Stimulated activated CD8-positive, alpha-beta memory T cell treated with anti-CD3 and anti-CD28 coated beads, Interleukin-15, amount 100 ng/mL, for 48 hours (primary cell): ENCODE measurements around the gene PPFIBP1.

Experiments used
- DNase-seq, 2 donors: peaks; one replicate each; pipeline ENCODE4 v3.0.0-alpha.2; 2020; ENCODE audit warnings: low read depth in 2 of 2

The PPFIBP1 gene

DNA sequence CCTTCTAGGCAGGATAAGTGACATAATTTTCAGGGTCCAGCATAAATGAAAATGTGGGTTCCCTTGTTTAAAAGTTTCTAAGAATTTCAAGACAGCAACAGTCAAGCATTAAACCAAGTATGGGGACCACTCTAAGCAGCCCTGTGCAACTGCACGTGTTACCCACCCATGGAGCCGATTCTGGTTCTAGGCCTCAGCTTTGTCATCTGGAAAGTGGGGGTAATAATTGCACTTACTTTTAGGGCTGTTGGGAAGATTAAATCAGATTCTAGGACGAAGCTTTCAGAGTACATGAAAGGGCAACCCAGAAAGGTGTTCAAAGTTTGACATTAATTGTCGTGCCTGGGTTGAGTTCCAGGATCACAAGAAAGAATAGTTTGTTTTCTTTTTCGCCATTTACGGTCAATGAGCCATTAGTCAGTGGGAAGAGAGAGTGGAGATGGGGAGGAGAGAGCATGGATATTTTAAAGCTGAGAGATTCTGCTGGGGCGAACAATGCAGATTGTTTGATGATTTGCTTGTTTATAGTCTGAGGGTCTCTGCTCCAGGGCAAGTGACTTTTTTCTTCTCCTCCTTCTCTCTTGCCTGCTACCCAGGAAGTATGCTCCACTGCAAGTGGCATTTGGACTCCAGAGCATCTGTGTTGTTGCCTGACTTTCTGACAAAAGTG, 10.7 kb upstream of the PPFIBP1 start:
- DNase-seq = no peak

DNA sequence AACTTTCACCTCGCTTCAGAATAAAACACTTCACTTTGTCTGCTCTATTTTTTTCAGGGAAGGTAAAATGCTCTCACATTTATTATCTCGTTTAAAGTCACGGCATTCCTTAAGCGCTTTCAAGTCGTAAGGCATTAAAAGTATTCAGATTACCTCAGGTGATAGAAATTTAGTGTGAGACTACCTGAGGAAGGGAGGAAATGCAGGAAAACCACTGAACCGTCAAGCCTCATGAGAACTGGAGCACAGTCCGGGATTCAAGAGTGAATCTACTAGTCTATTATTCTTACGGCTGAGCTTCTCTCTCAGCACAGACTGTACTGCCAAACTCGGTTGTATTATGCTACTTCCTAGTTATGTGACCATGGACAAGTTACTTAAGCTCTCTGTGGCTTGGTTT, 8.3 kb upstream of the PPFIBP1 start:
- DNase-seq = no peak

DNA sequence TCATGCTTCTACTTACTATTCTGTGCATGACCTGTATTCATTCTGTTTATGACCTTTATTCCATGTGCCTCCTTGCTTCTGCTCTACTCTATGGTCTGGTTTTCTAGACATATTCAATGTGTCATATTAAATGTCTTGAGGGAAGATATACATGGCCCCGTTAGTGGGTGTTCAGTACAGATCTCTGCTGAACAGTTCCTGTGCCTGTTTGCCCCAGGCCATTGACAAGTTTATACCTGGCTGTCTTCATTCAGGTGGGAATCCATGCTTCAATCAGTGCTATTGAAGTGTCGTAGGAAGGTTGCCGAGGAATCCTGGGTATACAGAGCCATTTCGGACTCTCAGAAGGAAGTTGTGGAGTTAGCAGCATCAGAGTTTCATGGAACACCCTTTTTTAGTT, 7.4 kb upstream of the PPFIBP1 start:
- DNase-seq = no peak

DNA sequence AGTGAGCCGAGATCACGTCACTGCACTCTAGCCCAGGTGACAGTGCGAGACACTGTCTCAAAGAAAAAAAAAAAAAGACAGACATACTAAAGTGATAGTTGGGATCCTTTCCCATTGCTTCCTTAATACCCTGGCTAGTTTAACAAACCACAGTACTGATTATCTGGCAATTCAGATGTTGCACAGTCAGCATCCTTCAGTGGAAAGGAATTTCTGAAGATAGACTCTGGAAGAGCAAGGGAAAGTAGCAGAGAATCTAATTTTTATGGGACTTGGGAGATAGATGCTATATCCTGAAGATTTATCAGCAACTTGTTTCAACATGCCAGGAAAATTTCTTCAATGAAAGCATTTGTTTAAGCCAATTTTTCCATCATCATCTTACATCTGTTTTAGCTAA, 6.5 kb upstream of the PPFIBP1 start:
- no peak for DNase-seq

DNA sequence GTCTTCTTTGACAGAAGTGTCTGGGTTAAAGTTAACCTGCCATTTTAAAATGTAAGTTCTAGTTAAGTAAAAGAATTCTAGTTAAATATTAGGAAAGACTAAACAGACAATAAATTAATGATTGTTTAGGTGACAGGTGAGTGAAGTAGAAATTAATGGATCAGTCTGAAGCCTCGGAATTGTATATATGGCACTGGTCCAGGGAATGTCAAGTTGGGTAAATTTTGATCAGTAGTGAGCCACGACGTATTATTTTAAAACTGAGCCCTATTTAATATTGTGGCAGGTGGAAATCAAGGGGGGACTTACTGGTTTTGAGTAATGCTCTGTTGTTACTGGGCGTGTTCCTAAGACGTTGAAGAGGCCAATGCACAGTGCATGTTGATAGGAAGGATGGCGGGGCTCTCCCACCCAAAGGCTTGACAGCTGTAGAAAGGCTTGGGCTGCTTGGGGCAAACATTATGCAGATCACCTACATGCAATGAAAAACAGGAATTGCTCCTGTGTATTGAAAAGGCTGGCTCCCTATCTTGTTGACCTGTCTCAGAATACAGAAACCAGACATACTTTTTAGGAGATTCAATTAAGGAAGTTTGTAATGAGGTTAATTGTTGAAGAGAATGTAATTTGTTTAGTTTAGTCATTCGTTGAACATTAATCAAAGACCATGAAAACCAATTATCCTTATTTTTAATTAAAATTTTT, 5.9 kb upstream of the PPFIBP1 start:
- no peak for DNase-seq

DNA sequence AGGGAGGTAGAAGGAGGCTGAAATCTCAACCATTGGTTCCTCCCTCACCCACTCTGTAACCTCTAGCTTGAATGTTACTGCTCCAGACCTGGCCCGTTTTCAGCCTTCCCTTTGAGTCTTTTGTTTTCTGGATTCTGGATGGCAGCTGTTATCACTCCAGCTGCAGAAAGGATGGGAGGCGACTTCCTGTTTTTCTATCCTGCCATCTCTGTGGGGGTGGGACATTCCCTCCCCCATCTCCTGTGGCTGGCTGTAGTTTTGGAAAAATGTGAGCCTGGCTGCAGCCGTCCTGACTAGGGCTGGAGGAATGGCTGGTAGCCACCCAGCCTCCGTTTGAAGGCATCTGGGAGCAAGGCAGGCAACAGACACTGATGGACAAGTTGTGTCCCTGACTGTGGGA, 2.9 kb upstream of the PPFIBP1 start:
- DNase-seq = no peak

DNA sequence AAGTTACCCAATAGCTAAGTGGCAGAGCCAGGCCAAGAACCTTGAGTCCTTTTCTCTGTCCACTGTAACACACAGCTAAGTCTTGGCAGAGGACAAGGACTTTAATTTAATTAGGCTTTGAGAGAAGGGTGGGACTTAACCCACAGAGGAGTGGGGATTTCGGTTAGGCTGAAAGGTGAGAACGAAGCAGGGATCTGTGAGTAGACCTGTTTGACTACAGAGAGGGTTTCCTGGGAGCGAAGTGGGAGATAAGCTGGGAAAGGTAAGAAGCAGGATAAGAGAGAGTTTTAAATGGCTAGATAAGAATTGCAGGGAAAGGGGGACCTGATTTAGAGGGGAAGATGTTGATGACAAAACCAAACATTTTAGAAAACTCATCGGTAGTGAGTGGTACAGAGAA, 2.0 kb upstream of the PPFIBP1 start:
- DNase-seq = no peak

DNA sequence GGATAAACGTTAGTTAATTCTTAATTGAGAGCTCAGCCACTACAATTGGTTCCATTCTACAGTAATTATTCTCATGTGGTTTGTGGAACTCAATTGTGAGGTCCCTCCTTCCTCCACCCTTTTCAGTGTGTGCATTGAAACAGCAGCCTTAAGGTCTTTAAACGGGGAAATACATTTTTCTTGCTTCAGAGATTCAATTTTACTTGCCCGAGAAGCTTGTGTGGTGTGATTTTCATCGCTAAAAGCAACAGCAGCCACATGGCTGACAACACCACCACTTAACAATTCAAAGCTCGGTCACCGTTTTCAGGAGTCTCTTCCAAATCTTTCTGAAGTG, 733 bp upstream of the PPFIBP1 start:
- DNase-seq = no peak

DNA sequence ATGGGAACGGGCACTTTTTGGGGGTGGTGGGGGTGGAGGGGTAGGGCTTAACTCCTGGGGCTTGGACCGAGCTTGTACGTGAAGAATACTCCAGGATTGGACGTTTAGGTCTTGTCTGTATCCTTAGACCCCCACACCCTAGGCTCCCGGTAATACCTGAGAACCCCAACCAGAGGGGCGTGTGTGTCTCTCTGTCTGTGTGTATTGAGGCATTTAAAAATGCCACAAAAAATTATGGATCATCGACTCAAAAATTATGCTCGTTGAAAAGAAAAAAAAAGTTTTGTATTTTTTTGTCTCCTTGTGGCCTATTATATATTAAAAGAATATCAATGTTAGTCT, 459 bp downstream of the PPFIBP1 start:
- DNase-seq = no peak

DNA sequence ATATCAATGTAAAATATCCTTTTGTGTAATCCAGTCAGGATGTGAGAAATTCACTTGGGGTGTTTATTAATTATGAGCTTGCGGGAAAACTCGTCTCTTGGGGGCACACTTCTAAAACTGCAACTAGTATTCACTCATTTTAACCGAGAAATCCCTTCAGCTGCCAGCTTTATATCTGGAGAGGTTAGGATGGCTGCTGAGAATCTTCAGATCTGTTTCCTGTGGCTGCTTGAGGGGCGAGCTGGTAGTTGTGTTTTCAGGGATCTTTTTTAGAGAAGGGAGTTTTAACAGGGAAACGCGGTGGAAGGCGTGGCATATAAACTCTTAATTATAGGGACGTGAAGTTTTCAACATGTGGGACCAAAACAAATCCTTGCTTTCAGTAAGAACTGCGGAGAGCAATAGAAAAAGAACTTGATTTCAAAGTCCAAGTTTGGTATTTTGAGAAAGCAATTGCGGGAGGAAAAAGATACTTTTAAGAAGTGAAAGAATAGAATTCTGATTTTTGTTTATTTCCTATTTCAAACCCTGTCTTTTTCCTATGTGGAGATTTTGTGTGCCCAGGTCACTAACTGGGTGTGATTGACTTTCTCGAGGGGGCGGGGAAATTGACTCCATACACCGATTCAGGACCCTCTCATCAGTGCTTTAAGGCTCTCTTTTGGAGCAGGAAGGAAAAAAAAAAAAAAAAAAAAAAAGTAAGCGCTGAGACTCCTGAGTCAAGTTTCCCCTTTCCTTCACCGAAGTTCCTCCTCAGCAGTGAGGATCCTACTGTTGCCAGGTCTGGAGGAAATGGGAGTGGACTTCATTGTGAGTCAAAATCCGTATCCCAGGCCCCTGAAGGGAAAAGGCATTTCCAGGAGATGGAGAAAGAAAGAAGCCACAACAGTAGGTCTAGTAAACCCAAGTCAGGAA, 1.1 kb downstream of the PPFIBP1 start:
- no peak for DNase-seq

DNA sequence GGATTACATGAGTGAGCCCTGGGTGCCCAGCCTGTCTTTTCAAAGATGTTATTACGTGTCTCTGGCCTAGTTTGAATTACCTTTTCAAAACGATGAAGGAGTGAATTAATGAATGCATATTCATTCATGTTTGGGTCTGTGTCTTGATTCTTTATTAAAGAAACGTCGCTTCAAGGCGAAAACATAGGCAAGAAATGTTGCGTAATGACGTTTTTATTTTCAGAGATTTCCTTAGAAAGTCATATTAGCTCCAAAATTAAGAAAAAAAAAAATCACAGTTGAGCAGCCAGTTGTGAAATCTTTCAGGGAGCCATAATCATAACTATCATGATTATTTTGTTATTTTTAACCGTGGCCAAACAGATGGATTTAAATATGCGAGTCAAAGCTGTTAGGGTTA, 3.5 kb downstream of the PPFIBP1 start:
- no peak for DNase-seq

DNA sequence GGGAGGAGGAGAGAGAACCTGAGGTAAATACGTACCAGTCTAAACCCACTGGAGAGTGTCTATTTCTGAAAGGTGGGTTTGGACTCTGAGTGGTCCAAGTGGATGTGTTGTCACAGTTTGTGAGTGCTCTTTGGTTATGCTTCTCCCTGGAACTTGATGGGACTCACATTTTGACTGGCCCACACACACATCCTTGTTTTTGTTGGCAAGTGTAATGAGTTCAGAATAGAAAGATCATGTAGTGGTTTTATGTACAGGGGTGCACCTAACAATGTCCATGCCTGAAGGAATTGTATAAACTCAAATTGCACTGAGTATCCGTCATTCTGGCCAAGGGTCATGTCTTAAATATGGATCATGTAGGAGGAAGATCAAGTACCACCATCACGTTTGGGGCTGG, 4.8 kb downstream of the PPFIBP1 start:
- DNase-seq = no peak

DNA sequence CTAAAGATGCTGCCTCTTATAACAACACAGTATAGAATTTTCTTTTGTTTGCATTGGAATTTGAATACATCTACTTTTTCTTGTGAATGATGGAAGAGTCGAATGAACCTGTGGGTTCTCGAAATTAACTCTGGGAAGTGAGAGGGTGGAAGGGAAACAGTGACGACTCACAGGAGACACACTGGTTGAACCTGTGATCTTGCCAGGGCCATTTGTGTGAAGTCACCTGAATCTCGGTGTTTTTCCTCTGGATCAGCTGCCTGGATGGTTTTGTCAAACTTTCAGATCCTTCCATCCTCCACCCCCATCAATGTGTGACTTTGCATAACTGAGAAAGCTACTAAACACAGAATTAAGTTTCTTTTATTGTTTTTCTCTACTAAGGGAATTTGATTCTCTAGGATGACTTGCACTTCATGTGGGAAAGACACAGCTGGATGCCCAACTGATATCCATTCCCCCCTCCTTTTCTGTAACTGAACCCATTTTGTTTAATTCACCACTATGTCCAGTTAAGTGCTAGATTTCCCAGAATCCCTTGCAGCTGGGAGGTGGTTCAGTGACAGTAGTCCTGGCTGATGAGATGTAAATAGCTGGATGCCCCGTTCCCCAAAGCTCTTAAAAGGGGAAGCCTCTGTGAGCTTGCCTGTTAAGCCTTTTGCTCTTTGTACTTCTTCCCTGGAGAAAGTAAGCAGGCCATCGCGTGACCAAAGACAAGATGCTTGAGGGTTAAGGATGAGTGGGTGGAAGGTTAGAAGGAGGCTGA, 6.3 kb downstream of the PPFIBP1 start:
- DNase-seq = no peak

DNA sequence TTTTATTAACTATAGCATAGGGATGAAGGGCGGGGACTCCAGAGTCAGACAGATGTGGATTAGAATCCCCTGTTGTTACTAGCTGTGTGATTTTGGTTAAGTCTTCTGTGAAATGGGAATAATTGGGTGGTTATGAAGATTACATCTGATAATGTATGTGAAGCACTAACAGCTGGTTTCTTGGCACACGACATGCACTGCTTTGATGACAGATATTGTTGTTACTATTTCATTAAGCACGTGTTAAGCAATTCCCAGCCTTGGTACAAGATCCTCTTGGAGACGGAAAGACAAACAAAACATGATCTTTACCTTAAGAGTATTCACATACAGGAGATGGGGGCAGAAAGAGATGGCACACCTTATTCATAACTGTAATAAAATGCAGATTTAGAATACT, 7.9 kb downstream of the PPFIBP1 start:
- no peak for DNase-seq

DNA sequence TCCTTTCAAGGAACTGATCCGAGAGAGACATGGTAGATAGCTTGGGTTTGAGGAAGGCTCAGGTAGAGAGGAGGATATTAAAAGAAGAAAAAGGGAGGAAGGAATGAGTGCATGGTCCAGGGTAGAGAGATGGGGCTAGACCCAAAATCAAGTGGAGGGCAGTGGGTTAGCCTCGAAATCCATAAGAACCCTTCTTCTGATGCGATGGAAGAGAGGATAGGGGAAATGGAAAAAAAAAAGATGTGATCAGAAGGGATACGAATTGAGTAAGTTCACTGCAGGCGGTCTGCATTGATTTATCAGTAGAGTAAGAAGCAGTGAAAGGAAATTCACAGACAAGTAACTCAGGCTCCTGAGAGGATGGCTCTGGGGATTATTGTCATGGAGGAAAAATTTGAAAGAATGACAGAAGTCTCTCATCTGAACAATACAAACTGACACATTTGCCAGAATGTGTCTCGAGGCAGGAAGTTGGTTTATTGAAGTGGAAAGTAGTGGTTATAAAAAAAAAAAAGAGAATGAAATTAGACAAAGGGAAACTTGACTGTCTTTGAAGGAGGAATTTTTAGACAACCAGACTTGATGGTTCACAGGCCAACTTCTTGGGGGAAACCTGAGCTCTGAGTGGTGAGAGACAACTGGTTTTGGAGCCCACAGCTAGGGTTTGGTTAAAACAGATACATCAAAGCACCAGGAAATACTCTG, 10.2 kb downstream of the PPFIBP1 start:
- peak in 1 of 2 donors; percentile 31 for DNase-seq

DNA sequence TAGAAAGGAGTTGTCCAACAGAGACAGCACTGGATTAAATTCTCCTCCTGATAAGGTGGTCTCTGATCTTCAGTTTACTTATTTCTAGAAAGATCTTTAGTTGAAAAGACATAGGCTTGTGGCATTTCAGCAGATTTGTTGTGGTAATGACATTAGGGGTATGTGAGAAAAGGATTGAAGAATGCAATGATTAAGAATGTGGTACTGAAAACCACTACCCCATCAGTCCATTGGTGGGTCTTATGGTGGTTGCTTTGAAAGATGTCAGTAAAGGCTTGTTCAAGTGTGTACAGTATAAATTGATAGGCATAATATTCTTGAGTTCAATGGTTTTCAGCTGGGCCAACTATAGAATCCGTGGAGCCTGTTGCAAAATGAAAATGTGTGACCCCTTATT, 10.8 kb downstream of the PPFIBP1 start:
- no peak for DNase-seq

DNA sequence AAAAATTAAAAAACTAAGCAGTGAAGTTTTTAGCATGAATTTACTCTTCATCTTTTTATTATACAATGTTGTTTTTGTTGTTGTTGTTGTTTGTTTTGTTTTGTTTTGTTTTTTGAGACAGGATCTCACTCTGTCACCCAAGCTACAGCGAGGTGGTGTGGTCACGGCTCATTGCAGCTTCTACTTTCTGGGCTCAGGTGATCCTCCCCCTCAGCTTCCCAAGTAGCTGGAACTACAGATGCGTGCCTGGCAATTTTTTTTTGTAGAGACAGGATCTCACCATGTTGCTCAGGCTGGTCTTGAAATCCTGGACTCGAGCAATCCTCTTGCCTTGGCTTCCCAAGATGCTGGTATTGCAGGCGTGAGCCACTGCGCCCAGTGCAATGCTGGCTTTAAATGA, 11.3 kb downstream of the PPFIBP1 start:
- DNase-seq = no peak

DNA sequence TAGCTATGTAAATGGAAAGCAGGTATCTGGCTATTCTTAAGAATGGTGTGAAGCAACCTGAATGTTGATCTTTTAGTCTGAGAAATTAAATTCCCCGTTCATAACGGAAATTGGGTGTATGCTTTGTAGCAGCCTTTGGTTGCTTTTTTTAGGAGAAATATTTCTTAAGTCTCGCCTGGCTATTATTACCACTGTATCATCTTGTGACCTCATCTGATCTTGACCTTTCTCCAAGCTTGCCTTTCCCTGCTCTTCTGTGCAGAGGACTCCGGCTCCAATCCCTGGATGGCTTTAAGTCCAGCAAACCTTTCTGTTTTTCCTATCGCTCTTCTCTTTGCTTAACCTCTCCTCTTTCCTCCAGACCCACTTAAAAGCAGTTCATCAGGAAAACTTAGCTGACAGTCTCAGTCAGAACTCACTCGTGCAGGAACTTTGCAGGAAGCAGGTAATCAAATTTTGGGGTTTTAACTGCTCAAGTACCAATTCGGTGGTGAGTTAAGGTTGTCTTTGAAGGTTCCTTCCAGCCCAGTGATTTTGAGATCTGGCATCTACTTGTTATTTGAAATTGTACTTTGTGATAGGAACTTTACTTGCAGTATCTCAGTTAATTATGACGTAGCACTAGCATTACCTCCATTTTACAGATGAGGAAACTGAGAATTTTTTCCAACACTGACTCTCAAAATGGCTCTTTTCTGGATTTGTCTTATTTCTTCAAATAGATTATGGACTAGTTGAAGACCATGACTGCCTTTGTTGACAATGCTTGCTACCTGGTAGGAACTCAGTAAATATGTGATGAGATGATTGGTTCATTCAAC, 14.1 kb downstream of the PPFIBP1 start:
- no peak for DNase-seq

DNA sequence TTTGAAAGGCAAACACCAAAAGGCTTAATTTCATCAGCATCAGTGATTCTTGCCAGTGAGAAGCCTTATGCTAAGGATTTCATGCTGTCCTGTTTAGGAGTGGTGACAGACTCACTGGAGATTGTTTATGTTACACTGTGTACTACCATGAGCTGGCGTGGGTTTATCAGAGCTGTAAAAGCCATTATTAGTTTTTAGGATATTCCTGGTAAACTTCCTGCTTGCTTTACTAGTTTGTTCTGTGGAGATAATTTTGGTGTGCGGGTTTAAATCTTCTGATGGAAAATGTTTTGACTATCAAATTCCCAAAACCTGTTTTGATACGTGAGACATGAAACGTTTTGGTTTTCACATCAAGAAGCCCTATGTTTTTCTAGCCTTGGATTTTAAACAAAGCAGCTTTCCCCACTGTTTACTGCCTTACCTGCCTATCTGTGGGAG, 15.2 kb downstream of the PPFIBP1 start:
- DNase-seq = no peak

DNA sequence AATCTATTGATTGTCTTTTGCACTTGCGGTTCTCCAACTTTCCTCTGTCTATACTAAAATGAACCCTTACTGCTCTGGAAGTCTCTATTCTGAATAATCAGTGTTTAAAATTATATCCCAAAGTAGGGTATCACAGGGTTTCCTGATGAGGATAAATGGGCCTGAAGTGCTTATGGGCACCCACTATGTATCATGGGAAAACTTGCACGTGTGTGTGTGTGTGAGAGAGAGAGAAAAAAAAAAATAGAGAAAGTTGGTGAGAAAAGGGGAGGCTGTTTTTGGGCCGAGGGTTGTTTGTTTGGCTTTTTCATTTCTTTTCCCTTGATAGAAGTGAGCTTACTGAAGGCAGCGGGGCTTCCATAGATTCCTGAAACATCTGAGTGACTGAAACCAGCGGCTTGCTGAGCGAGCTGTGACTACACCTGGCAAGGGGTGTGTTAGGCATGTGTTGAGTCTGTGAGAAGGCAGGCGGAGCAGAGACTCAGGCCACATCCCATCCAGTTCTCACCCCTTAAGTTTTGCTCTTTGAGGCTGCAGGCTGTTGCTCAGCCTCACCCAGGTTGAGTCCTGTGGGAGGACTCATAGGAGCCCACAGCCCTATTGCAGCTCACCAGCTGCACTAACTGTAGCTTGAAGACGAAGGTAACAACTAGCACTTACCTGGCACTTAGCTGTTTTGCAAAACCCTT, 17.2 kb downstream of the PPFIBP1 start:
- DNase-seq = no peak
